ENCODE results near the gene TMEM223.
"Not testable (repeated sequence)": the region's sequence is repeated elsewhere in the genome, so short reads cannot be mapped to it uniquely, and the experiment has no call there.

DNA sequence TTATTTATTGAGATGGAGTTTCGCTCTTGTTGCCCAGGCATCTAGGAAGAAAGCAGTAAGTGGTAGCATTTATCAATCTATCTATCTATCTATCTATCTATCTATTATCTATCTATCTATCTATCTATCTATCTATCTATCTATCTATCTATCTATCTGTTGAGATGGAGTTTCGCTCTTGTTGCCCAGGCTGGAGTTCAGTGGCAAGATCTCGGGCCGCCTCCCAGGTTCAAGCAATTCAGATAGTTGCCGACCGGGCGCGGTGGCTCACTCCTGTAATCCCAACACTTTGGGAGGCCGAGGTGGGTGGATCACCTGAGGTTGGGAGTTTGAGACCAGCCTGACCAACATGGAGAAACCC, 31.0 kb downstream of the TMEM223 start:
- TF ChIP-seq, protein P1, sequence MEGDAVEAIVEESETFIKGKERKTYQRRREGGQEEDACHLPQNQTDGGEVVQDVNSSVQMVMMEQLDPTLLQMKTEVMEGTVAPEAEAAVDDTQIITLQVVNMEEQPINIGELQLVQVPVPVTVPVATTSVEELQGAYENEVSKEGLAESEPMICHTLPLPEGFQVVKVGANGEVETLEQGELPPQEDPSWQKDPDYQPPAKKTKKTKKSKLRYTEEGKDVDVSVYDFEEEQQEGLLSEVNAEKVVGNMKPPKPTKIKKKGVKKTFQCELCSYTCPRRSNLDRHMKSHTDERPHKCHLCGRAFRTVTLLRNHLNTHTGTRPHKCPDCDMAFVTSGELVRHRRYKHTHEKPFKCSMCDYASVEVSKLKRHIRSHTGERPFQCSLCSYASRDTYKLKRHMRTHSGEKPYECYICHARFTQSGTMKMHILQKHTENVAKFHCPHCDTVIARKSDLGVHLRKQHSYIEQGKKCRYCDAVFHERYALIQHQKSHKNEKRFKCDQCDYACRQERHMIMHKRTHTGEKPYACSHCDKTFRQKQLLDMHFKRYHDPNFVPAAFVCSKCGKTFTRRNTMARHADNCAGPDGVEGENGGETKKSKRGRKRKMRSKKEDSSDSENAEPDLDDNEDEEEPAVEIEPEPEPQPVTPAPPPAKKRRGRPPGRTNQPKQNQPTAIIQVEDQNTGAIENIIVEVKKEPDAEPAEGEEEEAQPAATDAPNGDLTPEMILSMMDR (IDR thresholded peaks at IDR 0.05) = not testable (repeated sequence)
- not testable (repeated sequence) for TF ChIP-seq POLR2AphosphoS5 (IDR thresholded peaks at IDR 0.05; ENCODE audit: low read depth, low read length)

All from Panc1 (cell line).